ENCODE results near the gene TSHZ2. TPM values are rescaled to one million over a fixed set of nuclear protein-coding genes. Genes with fewer than 3 reads are reported as not detected.

Gene TSHZ2
- total RNA-seq, 1 donor from 2014 or later = 12.6 TPM

GRCh38 chr20:53079261-53079691 is 107.1 kb downstream of the TSHZ2 start:
- no peak for TF ChIP-seq CTCF (IDR thresholded peaks at IDR 0.05)
- H3K9me3 ChIP-seq = no peaks in the 10 kb centered on the region
- no peak overlapping the region for H3K4me3 ChIP-seq
- H3K36me3 ChIP-seq = no peaks in the 10 kb centered on the region
- peak overlapping the region; percentile 8 for H3K27ac ChIP-seq
- peaks cover 14% of the 10 kb centered on the region for H3K4me1 ChIP-seq
- H3K27me3 ChIP-seq (ENCODE audit: low read depth) = no peaks in the 10 kb centered on the region
- no peak for DNase-seq
- intact Hi-C loops (cut with DNase I) = no loop called here
- no peak for ATAC-seq

- no peak overlapping the region for H3K4me3 ChIP-seq
- intact Hi-C loops (cut with DNase I) = no loop called here
- ATAC-seq = no peak
- H3K27ac ChIP-seq = peak overlapping the region; percentile 8
- H3K4me1 ChIP-seq = peaks cover 14% of the 10 kb centered on the region
- no peaks in the 10 kb centered on the region for H3K9me3 ChIP-seq
- no peaks in the 10 kb centered on the region for H3K27me3 ChIP-seq (ENCODE audit: low read depth)
- TF ChIP-seq CTCF (IDR thresholded peaks at IDR 0.05) = no peak
- H3K36me3 ChIP-seq = no peaks in the 10 kb centered on the region
- DNase-seq = no peak
Measured at GRCh38 chr20:53079828-53080686, 107.9 kb downstream of the TSHZ2 start.

- Histone ChIP-seq H3K4me1 (peaks cover 14% of the 10 kb centered on the region), H3K36me3 (no peaks in the 10 kb centered on the region), H3K27me3 (ENCODE audit: low read depth) (no peaks in the 10 kb centered on the region), H3K27ac (peak overlapping the region; percentile 8), H3K4me3 (no peak overlapping the region), H3K9me3 (no peaks in the 10 kb centered on the region)
- no peak for DNase-seq
- intact Hi-C loops (cut with DNase I) = no loop called here
- no peak for ATAC-seq
- TF ChIP-seq CTCF (IDR thresholded peaks at IDR 0.05) = no peak
Measured at GRCh38 chr20:53080687-53080962, 108.5 kb downstream of the TSHZ2 start.

GRCh38 chr20:53080969-53081871 is 109.1 kb downstream of the TSHZ2 start:
- TF ChIP-seq CTCF (IDR thresholded peaks at IDR 0.05) = no peak

GRCh38 chr20:53081916-53082863 is 110.0 kb downstream of the TSHZ2 start:
- H3K9me3 ChIP-seq = no peaks in the 10 kb centered on the region
- no peaks in the 10 kb centered on the region for H3K27me3 ChIP-seq (ENCODE audit: low read depth)
- intact Hi-C loops (cut with DNase I) = no loop called here
- no peak for TF ChIP-seq CTCF (IDR thresholded peaks at IDR 0.05)
- DNase-seq (no peak), ATAC-seq (peak in 1 of 2 donors; percentile 46)
- H3K4me3 ChIP-seq = no peak overlapping the region
- no peaks in the 10 kb centered on the region for H3K36me3 ChIP-seq
- peaks cover 14% of the 10 kb centered on the region for H3K4me1 ChIP-seq
- no peak overlapping the region for H3K27ac ChIP-seq

More at GRCh38 chr20:53080969-53081871, 109.1 kb downstream of the TSHZ2 start:
- DNase-seq (peak; percentile 48), ATAC-seq (peak; percentile 88 to 93)
- Histone ChIP-seq H3K27ac (peak overlapping the region; percentile 8), H3K27me3 (ENCODE audit: low read depth) (no peaks in the 10 kb centered on the region), H3K9me3 (no peaks in the 10 kb centered on the region), H3K4me3 (no peak overlapping the region), H3K36me3 (no peaks in the 10 kb centered on the region), H3K4me1 (peaks cover 14% of the 10 kb centered on the region)
- intact Hi-C loops (cut with DNase I) = no loop called here
